Prostate gland (tissue), 2 donors: ENCODE results near the gene AGXT2. TPM values are rescaled to one million over a fixed set of nuclear protein-coding genes. Genes with fewer than 3 reads are reported as not detected.

Source experiments
- DNase-seq: peaks from one replicate; pipeline ENCODE4 v3.0.0-alpha.2; 2019; ENCODE audit warnings: low spot score
- H3K27ac ChIP-seq, 2 donors: fragments of 200-600 bp; sonication (generic); 2 replicates each; pipeline ENCODE4 v1.5.1; 2017 to 2019
- H3K27me3 ChIP-seq: fragments of 200-600 bp; sonication (generic); replicated peaks from 2 replicates; pipeline ENCODE4 v1.5.1; 2019; ENCODE audit not compliant: insufficient read depth
- H3K36me3 ChIP-seq, 2 donors: fragments of 200-600 bp; sonication (generic); 1 replicate in 1 of 2; 2 replicates in 1 of 2; pipeline versions ENCODE4 v1.5.1 to v1.8.1; 2017 to 2019
- H3K4me1 ChIP-seq: fragments of 200-600 bp; sonication (generic); replicated peaks from 2 replicates; pipeline ENCODE4 v1.5.1; 2019
- H3K4me3 ChIP-seq, 2 donors: fragments of 200-600 bp; sonication (generic); 2 replicates each; pipeline ENCODE4 v1.5.1; 2017 to 2019
- H3K9me3 ChIP-seq: fragments of 200-600 bp; sonication (generic); 2 replicates; pipeline ENCODE4 v1.5.1; 2017
- POLR2A ChIP-seq: fragments of 450-650 bp; IDR thresholded peaks from one replicate; pipeline ENCODE4 v1.6.1; 2016; ENCODE audit warnings: antibody characterized with exemption, mild to moderate bottlenecking
- POLR2AphosphoS5 ChIP-seq: sonication (generic); formaldehyde crosslinking; IDR thresholded peaks from one replicate; pipeline ENCODE4 v1.6.1; 2017; ENCODE audit warnings: antibody characterized with exemption
- WGBS: methylation state at CpG from one replicate; pipeline ENCODE4 v1.1.5; 2018; 5-methylcytosine and 5-hydroxymethylcytosine counted together
- intact Hi-C: fragments of 100-400 bp; cut with DNase I; formaldehyde crosslinking; loops from one replicate; pipeline ENCODE4 v1.14.2; 2022
- total RNA-seq, 2 donors: library from RNA; depleted of rRNA; stranded (reverse); fragments of >200 nt; gene quantifications; one replicate each; pipeline ENCODE4 v1.1.0, GENCODE V29; 2016
- TF ChIP-seq, protein P1 (sequence below), 4 experiments: fragments of 200-600 bp in 2 of 4; fragments of 450-650 bp in 2 of 4; sonication (generic) in 2 of 4; IDR thresholded peaks; 1 replicate in 3 of 4; 2 replicates in 1 of 4; pipeline ENCODE4 v1.5.1; 2016 to 2019; ENCODE audit warnings: antibody characterized with exemption in 4 of 4, mild to moderate bottlenecking in 2 of 4, moderate library complexity in 2 of 4

Gene AGXT2
- total RNA-seq, 2 donors from 2014 or later: not detected

GRCh38 chr5:34970552-34970951 is 77.2 kb downstream of the AGXT2 start:
- Histone ChIP-seq H3K27ac (no peak overlapping the region), H3K4me1 (no peaks in the 10 kb centered on the region), H3K4me3 (no peak overlapping the region), H3K27me3 (no peaks in the 10 kb centered on the region), H3K9me3 (no peaks in the 10 kb centered on the region), H3K36me3 (no peaks in the 10 kb centered on the region)
- WGBS: 47% methylated on average over 1 of the region's 1 CpG
- TF ChIP-seq POLR2AphosphoS5: no peak
- TF ChIP-seq POLR2A: no peak
- TF ChIP-seq, protein P1, sequence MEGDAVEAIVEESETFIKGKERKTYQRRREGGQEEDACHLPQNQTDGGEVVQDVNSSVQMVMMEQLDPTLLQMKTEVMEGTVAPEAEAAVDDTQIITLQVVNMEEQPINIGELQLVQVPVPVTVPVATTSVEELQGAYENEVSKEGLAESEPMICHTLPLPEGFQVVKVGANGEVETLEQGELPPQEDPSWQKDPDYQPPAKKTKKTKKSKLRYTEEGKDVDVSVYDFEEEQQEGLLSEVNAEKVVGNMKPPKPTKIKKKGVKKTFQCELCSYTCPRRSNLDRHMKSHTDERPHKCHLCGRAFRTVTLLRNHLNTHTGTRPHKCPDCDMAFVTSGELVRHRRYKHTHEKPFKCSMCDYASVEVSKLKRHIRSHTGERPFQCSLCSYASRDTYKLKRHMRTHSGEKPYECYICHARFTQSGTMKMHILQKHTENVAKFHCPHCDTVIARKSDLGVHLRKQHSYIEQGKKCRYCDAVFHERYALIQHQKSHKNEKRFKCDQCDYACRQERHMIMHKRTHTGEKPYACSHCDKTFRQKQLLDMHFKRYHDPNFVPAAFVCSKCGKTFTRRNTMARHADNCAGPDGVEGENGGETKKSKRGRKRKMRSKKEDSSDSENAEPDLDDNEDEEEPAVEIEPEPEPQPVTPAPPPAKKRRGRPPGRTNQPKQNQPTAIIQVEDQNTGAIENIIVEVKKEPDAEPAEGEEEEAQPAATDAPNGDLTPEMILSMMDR (IDR thresholded peaks at IDR 0.05): no peak
- intact Hi-C loops: no loop called here
- no peak for DNase-seq

DNA sequence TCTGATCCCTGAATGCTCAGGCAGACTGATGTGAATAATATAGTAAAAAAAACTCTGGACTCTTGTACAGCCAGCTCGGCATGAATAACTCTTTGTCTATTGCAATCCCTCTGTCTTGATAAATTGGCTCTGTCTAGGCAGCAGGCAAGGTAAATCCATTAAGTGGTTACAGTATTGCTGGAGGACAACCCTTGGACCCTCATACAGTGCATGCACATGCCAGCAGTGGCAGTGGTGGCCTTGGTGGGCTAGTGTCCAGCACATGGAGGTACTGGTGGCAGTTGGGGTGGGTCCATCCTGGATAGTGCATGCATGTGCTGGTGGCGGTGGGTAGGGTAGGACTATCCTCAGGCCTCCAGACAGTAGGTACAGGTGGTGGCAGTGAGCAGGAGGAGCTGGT is 79.5 kb downstream of the AGXT2 start:
- Histone ChIP-seq H3K36me3 (no peaks in the 10 kb centered on the region), H3K4me3 (no peak overlapping the region), H3K27ac (no peak overlapping the region), H3K4me1 (no peaks in the 10 kb centered on the region), H3K27me3 (no peaks in the 10 kb centered on the region), H3K9me3 (no peaks in the 10 kb centered on the region)
- TF ChIP-seq, protein P1 (IDR thresholded peaks at IDR 0.05): no peak
- TF ChIP-seq POLR2A: no peak
- TF ChIP-seq POLR2AphosphoS5: no peak
- intact Hi-C loops: no loop called here
- 94% methylated on average over 2 of the region's 2 CpGs for WGBS
- DNase-seq: no peak

GRCh38 chr5:34967540-34967939 is 80.2 kb downstream of the AGXT2 start:
- no peaks in the 10 kb centered on the region for H3K9me3 ChIP-seq
- intact Hi-C loops: no loop called here
- 93% methylated on average over 4 of the region's 4 CpGs for WGBS
- no peaks in the 10 kb centered on the region for H3K27me3 ChIP-seq
- no peaks in the 10 kb centered on the region for H3K36me3 ChIP-seq
- no peak for DNase-seq
- no peak overlapping the region for H3K27ac ChIP-seq
- H3K4me1 ChIP-seq: no peaks in the 10 kb centered on the region
- TF ChIP-seq, protein P1 (IDR thresholded peaks at IDR 0.05): no peak
- no peak for TF ChIP-seq POLR2AphosphoS5
- no peak for TF ChIP-seq POLR2A
- H3K4me3 ChIP-seq: no peak overlapping the region

GRCh38 chr5:34959323-34959722 is 88.4 kb downstream of the AGXT2 start:
- Histone ChIP-seq H3K9me3 (no peaks in the 10 kb centered on the region), H3K4me1 (no peaks in the 10 kb centered on the region), H3K4me3 (no peak overlapping the region), H3K27ac (no peak overlapping the region), H3K36me3 (no peaks in the 10 kb centered on the region), H3K27me3 (no peaks in the 10 kb centered on the region)
- TF ChIP-seq, protein P1 (IDR thresholded peaks at IDR 0.05): no peak
- TF ChIP-seq POLR2A (no peak), POLR2AphosphoS5 (no peak)
- no peak for DNase-seq
- intact Hi-C loops: loop anchor here (10.0 kb wide), 1 partner anchor 235 kb away; no protein-coding TSS in a partner anchor
- 92% methylated on average over 1 of the region's 1 CpG for WGBS

DNA sequence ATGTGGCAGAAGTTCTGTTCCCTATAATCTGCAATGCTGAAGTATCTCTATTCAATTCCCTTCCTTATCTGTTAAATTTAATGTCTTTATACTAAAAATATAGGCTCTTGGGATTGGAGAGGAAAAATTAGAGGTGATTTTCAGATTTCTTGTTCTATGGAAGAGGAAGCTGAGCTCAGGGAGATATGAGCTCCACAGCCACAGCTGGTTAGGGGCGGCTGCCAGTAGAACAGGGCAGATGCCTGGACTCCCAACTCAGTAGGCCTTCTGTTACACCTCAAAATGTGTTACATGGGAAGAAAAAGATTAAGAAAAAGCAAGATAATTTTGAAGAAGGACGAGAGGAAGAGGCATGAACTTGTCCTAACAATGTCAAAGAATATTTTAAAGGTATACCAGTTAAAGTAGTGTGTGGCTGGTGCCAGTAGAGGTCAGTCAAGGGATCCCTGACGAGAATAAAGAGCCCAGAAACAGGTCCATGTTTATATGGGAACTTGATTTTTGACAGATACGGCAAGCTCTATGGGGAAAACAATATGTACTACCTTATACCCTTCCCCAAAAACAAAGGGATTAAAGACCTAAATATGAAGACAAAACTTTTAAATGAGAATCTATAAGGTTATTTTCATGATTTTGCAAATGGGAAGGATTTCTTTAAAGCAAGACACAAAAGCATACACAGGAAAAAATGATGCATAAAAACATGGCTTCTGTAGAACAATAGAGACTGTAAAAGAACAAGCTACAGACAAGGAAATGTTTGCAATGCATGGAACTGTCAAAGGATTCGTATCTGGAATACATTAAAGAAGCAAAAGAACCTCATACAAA is 89.7 kb downstream of the AGXT2 start:
- TF ChIP-seq POLR2AphosphoS5: no peak
- TF ChIP-seq, protein P1 (IDR thresholded peaks at IDR 0.05): peak in 2 of 4 experiments; percentile 11 to 28
- no peak for DNase-seq
- intact Hi-C loops: loop anchor here (10.0 kb wide), 1 partner anchor 237 kb away; no protein-coding TSS in a partner anchor
- no peaks in the 10 kb centered on the region for H3K36me3 ChIP-seq
- H3K4me3 ChIP-seq: no peak overlapping the region
- no peak overlapping the region for H3K27ac ChIP-seq
- no peaks in the 10 kb centered on the region for H3K27me3 ChIP-seq
- 42% methylated on average over 5 of the region's 5 CpGs for WGBS
- H3K9me3 ChIP-seq: no peaks in the 10 kb centered on the region
- no peaks in the 10 kb centered on the region for H3K4me1 ChIP-seq
